HG03439 (cell line): ENCODE data around the gene CLIC6.

Experiments used
- ATAC-seq: cut with Tn5 transposase; IDR thresholded peaks from one replicate; pipeline ENCODE4 v1.9.1; 2021; ENCODE audit warnings: mild to moderate bottlenecking, moderate library complexity; ENCODE audit not compliant: unreplicated experiment

Gene CLIC6

GRCh38 chr21:34762786-34763185, 94.0 kb downstream of the CLIC6 start:
- ATAC-seq, result no peak

GRCh38 chr21:34764715-34765284, 96.0 kb downstream of the CLIC6 start:
- ATAC-seq, result no peak

GRCh38 chr21:34765619-34766018, 96.8 kb downstream of the CLIC6 start:
- ATAC-seq, result no peak

DNA sequence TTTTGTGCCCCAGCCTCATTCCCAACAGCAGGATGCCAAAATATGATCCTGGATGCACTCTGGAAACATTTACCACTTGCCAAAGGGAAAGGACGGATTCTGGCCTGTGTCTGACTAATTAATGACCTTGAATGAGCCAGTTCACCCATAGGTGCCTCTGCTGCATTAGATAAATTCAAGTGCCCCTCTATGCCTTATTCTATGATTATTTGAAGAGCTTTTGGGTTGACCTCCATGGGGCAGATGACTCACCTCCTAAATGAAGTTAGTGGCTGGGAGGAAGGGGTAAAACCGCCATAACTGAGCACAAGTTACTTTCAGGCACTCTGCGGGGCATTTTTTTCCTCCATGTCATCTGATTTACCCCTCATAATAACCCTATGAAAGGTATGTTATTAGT, 98.1 kb downstream of the CLIC6 start:
- no peak for ATAC-seq
